Fibroblast of villous mesenchyme (primary cell): Measurements from ENCODE around the gene DHRS11. TPM values are rescaled to one million over a fixed set of nuclear protein-coding genes. Genes with fewer than 3 reads are reported as not detected.
A peak's percentile ranks its signal among the peaks of the same experiment; 100 is the strongest.

Source experiments
- DNase-seq: peaks from one replicate; pipeline ENCODE4 v3.0.0-alpha.2; 2010; ENCODE audit warnings: low read depth
- H3K4me3 ChIP-seq: 2 replicates; pipeline ENCODE4 v1.5.1; 2011; ENCODE audit warnings: low read depth, mild to moderate bottlenecking, low read length
- CTCF ChIP-seq: IDR thresholded peaks from 2 replicates; pipeline ENCODE4 v1.5.1; 2012; ENCODE audit warnings: low read depth, mild to moderate bottlenecking, low read length; ENCODE audit not compliant: insufficient read depth
- total RNA-seq: library from RNA; depleted of rRNA; stranded (reverse); fragments of >200 nt; gene quantifications from 2 replicates; pipeline ENCODE4 v1.2.3, GENCODE V29; 2012

The DHRS11 gene
- total RNA-seq, 1 donor, result 5.6 TPM

GRCh38 chr17:36608280-36608679 is 16.6 kb downstream of the DHRS11 start:
- no peak for DNase-seq
- TF ChIP-seq CTCF, result no peak
- H3K4me3 ChIP-seq, result no peak overlapping the region

- no peak overlapping the region for H3K4me3 ChIP-seq
- DNase-seq, result peak; percentile 67
- peak; percentile 51 for TF ChIP-seq CTCF
Measured at GRCh38 chr17:36608794-36609497, 17.3 kb downstream of the DHRS11 start.

- H3K4me3 ChIP-seq, result no peak overlapping the region
- no peak for DNase-seq
- TF ChIP-seq CTCF, result no peak
Measured at GRCh38 chr17:36609498-36609862, 17.8 kb downstream of the DHRS11 start.

GRCh38 chr17:36610474-36610873 is 18.8 kb downstream of the DHRS11 start:
- TF ChIP-seq CTCF, result no peak
- no peak overlapping the region for H3K4me3 ChIP-seq
- DNase-seq, result no peak

- DNase-seq, result peak; percentile 57
- H3K4me3 ChIP-seq, result no peak overlapping the region
- TF ChIP-seq CTCF, result no peak
Measured at GRCh38 chr17:36611345-36612072, 19.8 kb downstream of the DHRS11 start.

GRCh38 chr17:36612323-36612722 is 20.6 kb downstream of the DHRS11 start:
- no peak overlapping the region for H3K4me3 ChIP-seq
- no peak for TF ChIP-seq CTCF
- no peak for DNase-seq
